ENCODE results near the gene ARHGAP21.

ARHGAP21 gene

DNA sequence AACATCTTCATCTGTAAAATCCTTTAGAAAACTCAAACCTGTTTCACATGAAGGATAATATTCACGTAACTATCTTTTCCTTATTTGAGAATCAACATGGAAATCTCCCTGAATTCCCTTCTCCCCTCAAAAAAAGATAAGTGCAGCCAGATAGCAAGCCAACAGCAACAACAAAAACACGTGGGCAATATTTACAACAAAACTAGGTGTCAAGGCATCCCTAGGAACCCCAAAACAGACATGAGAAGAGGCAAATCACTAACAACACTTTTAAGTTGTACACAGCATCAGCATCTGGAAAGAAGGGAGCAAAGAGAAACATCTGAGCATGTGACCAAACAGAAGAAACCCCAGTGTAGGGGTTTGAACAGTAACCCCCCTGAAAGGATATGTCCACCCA, 12.2 kb downstream of the ARHGAP21 start:
- Mint-ChIP-seq H3K4me3 (no peak overlapping the region), H3K9me3 (no peaks in the 10 kb centered on the region), H3K4me1 (peaks cover 21% of the 10 kb centered on the region), H3K27ac (no peak overlapping the region), H3K36me3 (no peaks in the 10 kb centered on the region), H3K27me3 (no peaks in the 10 kb centered on the region)
- no peak for ATAC-seq

DNA sequence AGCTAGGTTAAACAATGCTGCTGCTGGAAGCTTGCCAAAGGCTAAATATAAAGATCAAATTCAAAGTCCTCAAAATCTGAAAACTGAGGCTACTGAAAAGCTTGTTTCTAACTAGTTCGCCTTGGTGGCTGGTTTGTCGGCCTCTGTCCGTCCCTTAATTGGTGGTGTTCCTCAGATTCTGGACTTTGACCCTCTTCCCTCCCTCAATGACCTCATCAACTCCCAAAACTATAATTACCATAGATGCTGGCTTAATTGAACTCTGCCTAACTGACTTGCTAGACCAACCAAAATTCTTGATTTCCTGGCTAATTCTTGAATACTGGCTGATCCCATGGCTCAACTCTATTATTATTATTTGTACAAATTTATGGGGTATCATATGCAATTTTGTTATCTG, 15.6 kb downstream of the ARHGAP21 start:
- Mint-ChIP-seq H3K4me1 (peaks cover 21% of the 10 kb centered on the region), H3K4me3 (no peak overlapping the region), H3K27me3 (no peaks in the 10 kb centered on the region), H3K36me3 (no peaks in the 10 kb centered on the region), H3K27ac (no peak overlapping the region), H3K9me3 (no peaks in the 10 kb centered on the region)
- ATAC-seq = no peak

DNA sequence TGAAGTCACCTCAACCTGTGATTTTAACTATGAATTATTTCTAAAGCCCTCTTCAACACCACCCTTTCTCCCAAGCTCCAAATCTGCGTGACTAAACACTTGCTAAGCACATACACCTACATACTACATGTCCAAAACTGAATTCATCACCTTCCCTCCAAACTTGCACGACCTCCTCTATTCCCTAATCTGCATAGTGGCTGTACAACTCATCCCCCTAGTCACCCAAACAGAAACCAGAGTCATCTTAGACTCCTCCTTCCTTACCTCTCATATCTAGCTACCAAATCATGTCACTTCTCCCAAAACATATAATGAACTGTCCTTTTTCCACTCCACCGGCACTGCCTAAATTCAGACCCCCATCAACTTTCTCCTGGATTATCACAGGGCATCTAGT, 16.2 kb downstream of the ARHGAP21 start:
- H3K4me1 Mint-ChIP-seq = peaks cover 21% of the 10 kb centered on the region
- H3K9me3 Mint-ChIP-seq = no peaks in the 10 kb centered on the region
- peak; percentile 45 for ATAC-seq
- no peak overlapping the region for H3K4me3 Mint-ChIP-seq
- H3K27ac Mint-ChIP-seq = no peak overlapping the region
- H3K36me3 Mint-ChIP-seq = no peaks in the 10 kb centered on the region
- H3K27me3 Mint-ChIP-seq = no peaks in the 10 kb centered on the region

DNA sequence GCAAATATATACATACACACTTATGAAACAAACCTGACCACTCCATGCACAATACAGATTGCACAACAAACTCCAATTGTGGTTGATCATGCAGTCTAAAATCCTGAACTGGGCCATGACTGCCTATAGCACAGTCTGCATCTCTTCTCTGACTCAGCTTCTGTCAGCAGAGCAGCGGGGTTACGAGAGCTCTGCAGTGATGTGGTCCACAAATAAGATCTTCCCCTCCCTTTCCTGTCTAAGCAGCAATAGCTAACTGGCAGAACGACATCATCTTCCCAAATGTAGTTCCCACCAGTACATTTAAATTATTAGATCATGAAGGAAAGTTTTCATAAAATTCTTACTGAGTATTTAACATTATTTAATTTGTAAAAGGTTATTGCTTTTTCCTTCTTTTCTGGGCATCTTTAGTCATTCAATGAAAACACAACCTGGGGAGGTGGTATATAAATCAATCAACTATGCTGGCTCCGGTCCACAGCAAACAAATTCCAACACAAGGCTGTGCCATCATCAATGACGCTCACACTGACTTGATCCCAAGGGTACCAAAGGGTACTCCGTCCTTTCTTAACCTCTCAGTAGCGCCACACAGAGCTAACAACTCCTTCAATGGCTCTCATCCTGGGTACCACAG, 17.1 kb downstream of the ARHGAP21 start:
- no peak overlapping the region for H3K4me3 Mint-ChIP-seq
- ATAC-seq = no peak
- H3K27me3 Mint-ChIP-seq = no peaks in the 10 kb centered on the region
- H3K9me3 Mint-ChIP-seq = no peaks in the 10 kb centered on the region
- H3K4me1 Mint-ChIP-seq = peaks cover 22% of the 10 kb centered on the region
- no peaks in the 10 kb centered on the region for H3K36me3 Mint-ChIP-seq
- H3K27ac Mint-ChIP-seq = no peak overlapping the region

DNA sequence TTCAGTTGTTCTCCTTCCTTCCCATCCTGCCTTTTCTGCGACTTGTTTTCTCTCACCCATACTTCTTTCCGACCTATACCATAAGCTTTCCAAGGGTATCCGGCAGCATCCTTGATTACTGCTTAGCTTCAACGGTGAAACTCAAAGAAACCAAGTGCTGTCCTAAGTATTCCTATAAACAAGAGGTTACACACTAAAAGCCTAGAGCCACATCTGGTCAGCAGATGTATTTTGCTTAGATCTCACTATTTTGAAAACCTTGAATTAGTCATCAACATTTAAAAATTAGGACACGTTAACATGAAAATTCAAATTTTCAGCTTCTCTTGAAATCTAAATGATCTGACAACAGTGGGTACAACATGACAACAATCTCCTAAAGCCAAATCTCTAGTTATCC, 20.0 kb downstream of the ARHGAP21 start:
- ATAC-seq = no peak
- Mint-ChIP-seq H3K27me3 (no peaks in the 10 kb centered on the region), H3K27ac (no peak overlapping the region), H3K9me3 (no peaks in the 10 kb centered on the region), H3K4me1 (peaks cover 12% of the 10 kb centered on the region), H3K4me3 (no peak overlapping the region), H3K36me3 (no peaks in the 10 kb centered on the region)

DNA sequence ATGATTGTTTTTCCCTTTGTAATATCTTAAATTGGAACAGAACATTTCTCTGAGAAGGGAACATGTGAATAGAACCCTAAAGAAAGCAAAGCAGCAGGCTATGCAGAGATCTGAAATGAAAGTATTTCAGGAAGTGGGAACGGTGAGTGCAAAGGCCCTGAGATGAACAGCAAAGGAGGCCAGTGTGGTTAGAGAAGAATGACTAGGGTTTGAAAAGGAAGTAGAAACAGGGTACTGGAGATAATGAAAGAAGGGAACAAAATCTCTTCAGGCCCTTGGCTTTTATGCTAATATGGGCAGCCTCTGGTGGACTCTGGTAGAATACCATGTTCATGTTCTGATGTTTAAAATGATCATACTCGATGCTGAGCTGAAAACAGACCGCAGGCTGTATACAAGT, 22.2 kb downstream of the ARHGAP21 start:
- Mint-ChIP-seq H3K4me3 (no peak overlapping the region), H3K36me3 (no peaks in the 10 kb centered on the region), H3K9me3 (no peaks in the 10 kb centered on the region), H3K27me3 (no peaks in the 10 kb centered on the region), H3K4me1 (peaks cover 19% of the 10 kb centered on the region), H3K27ac (no peak overlapping the region)
- ATAC-seq = peak; percentile 62

DNA sequence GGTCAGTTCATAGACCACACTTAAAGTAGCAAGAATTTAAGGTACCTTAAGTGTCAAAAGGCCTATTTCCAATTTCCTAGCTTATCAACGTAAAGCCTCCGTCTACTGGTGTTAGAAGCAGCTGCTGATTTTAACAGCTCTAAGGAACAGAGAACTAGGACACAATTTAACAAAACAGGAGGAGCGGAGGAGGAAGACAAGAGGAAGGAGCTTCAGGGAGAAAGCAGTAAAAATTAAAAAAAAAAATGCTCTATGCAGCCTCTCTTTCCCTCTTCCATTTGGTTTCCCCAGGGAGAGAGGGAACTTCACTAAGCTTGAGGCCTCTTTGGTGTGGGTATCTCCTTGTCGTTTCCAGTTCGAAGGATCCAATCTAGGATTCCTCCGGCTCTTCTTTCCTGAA, 22.7 kb downstream of the ARHGAP21 start:
- no peak for ATAC-seq
- H3K4me3 Mint-ChIP-seq = no peak overlapping the region
- H3K4me1 Mint-ChIP-seq = peaks cover 20% of the 10 kb centered on the region
- no peak overlapping the region for H3K27ac Mint-ChIP-seq
- no peaks in the 10 kb centered on the region for H3K36me3 Mint-ChIP-seq
- no peaks in the 10 kb centered on the region for H3K27me3 Mint-ChIP-seq
- no peaks in the 10 kb centered on the region for H3K9me3 Mint-ChIP-seq

DNA sequence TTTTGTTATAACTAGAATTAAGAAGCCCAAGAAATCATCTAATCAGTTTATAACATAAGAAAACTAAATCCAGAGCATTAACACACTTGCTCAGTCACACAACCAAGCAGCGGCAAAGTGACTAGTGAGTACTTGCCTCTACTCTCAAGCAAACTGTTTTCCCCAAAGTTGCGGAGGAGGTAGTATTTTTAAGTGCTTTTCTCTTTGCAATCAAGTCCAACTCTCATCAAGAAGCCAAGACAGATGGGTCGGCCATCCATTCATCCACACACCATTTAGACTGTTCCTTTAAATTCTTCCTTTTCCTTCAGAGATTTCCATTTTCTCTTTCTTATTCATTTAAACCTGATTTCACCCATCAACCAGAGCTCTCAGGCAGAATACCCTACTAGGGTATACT, 25.4 kb downstream of the ARHGAP21 start:
- Mint-ChIP-seq H3K27ac (no peak overlapping the region), H3K27me3 (no peaks in the 10 kb centered on the region), H3K4me3 (no peak overlapping the region), H3K9me3 (peaks cover 3% of the 10 kb centered on the region), H3K36me3 (no peaks in the 10 kb centered on the region), H3K4me1 (peaks cover 20% of the 10 kb centered on the region)
- ATAC-seq = no peak

DNA sequence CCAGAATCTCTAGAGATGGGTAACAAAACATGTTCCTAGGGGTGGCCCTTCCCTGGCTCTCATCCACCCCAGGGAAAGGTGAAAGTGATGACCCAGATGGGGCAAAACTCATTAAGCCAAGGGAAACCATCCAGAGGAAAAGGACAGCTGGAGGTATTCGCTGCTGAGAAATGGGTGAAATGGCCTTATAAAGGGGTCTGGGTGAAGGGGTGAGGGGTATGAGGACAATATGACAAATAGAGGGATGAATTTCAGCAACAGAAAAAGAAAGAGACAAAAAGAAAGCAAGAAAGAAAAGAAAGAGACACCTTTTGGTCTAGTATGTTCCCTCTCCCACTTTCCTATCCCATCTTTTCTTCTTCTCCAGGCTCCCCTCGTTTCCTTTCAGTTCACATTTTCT, 26.6 kb downstream of the ARHGAP21 start:
- Mint-ChIP-seq H3K36me3 (no peaks in the 10 kb centered on the region), H3K4me1 (peaks cover 20% of the 10 kb centered on the region), H3K4me3 (no peak overlapping the region), H3K27ac (no peak overlapping the region), H3K9me3 (peaks cover 3% of the 10 kb centered on the region), H3K27me3 (no peaks in the 10 kb centered on the region)
- ATAC-seq = no peak

DNA sequence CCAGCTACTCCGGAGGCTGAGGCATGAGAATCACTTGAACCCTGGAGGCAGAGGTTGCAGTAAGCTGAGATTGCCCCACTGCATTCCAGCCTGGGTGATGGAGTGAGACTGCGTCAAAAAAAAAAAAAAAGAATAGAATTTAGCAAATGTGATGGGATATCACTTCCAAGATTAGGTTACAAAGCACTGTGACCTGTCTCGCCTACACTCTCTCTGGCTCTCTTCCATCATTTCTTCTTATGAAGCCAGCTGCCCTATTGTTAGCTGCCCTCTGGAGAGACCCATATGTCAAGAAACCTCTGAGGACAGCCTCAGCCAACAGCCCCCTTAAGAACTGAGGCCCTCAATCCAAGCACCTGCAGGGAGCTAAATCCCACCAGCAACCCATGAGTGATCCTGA, 28.2 kb downstream of the ARHGAP21 start:
- Mint-ChIP-seq H3K9me3 (peaks cover 3% of the 10 kb centered on the region), H3K4me3 (no peak overlapping the region), H3K27me3 (no peaks in the 10 kb centered on the region), H3K4me1 (peaks cover 12% of the 10 kb centered on the region), H3K27ac (no peak overlapping the region), H3K36me3 (no peaks in the 10 kb centered on the region)
- no peak for ATAC-seq

DNA sequence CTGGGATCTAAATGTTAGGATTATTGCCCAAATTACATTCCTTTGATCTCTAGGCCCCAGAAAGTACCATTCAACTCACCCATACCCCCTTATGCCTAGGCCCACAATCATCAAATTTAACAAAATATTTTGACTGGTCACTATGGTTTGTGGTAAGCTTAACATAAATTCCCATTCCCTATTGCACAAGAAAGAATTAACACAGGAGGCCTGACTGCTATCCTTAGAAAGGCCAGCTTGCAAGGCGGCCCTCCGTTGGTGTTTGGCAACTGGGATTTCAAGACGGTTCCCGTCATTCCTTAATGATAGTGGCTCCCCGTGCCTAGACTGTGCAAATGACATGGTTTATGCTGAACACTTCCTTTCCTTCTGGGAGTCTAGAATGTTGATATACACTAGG, 29.6 kb downstream of the ARHGAP21 start:
- no peak overlapping the region for H3K4me3 Mint-ChIP-seq
- peaks cover 8% of the 10 kb centered on the region for H3K4me1 Mint-ChIP-seq
- ATAC-seq = no peak
- no peaks in the 10 kb centered on the region for H3K36me3 Mint-ChIP-seq
- H3K9me3 Mint-ChIP-seq = peaks cover 3% of the 10 kb centered on the region
- no peaks in the 10 kb centered on the region for H3K27me3 Mint-ChIP-seq
- H3K27ac Mint-ChIP-seq = no peak overlapping the region

DNA sequence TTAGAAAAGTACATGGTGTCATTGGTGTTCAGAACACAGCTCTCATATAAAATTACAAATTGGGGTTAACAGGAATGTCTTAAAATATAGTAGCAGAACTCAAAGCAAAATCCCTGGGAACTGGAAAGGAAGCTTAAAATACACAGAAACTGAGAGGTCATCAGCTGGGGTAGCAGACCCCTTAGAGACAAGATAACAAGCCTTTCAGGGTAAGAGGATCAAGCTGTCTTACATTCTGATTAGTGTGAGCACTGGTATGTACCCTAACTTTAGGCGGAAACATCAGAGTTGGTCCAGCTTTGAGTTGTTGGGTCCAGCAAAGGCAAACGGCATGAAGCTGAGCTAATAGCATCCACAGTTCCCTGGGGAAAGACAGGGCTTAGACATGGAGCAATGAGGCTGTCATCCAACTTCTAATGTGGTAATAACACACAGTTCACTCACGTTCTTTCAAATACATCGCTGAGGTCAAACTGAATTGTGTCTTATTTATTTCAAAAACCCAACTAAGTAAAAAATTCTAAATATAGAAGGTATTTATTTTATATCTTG, 32.6 kb downstream of the ARHGAP21 start:
- H3K27me3 Mint-ChIP-seq = no peaks in the 10 kb centered on the region
- no peaks in the 10 kb centered on the region for H3K4me1 Mint-ChIP-seq
- H3K9me3 Mint-ChIP-seq = peaks cover 3% of the 10 kb centered on the region
- ATAC-seq = no peak
- no peak overlapping the region for H3K4me3 Mint-ChIP-seq
- no peaks in the 10 kb centered on the region for H3K36me3 Mint-ChIP-seq
- no peak overlapping the region for H3K27ac Mint-ChIP-seq

DNA sequence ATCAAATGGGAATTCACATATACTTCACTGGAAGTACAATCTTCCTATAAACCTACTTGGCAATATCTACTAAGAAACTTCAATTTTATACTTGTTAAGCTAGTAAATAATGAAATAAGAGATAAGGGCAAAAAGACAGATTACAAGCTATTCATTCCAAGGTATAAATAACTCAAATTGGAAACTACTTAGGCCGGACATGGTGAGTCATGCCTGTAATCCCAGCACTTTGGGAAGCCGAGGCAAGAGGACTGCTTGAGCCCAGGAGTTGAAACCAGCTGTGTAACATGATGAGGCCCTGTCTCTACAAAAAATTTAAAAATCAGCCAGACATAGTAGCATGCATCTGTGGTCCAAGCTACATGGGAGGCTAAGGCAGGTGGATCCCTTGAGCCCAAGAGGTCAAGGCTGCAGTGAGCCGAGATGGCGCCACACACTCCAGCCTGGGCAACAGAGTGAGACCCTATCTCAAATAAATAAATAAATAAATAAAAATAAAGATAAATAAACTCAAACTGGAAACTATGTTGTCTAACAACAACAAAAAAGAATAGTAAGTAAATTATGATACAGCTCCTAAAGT, 37.6 kb downstream of the ARHGAP21 start:
- no peaks in the 10 kb centered on the region for H3K36me3 Mint-ChIP-seq
- no peaks in the 10 kb centered on the region for H3K9me3 Mint-ChIP-seq
- H3K4me1 Mint-ChIP-seq = peaks cover 9% of the 10 kb centered on the region
- no peaks in the 10 kb centered on the region for H3K27me3 Mint-ChIP-seq
- no peak for ATAC-seq
- no peak overlapping the region for H3K4me3 Mint-ChIP-seq
- H3K27ac Mint-ChIP-seq = no peak overlapping the region

DNA sequence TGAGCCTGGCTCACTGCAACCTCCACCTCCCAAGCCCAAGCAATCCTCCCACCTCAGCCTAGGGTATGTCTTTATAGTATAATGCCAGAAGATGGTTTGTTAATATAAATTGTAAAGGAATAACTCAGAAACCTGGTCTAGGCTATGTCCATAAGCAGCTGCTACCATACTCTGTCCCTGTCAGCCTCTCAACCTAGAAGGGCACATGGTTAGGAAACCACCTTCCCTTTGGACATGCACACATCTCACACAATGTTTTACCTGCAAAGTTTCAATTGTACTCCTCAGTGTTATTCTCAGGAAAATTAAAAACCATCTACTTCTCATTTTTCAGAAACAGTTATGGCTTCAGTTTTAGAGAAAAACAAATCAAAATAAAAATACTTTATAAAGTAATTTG, 40.1 kb downstream of the ARHGAP21 start:
- Mint-ChIP-seq H3K9me3 (no peaks in the 10 kb centered on the region), H3K4me1 (peaks cover 9% of the 10 kb centered on the region)

DNA sequence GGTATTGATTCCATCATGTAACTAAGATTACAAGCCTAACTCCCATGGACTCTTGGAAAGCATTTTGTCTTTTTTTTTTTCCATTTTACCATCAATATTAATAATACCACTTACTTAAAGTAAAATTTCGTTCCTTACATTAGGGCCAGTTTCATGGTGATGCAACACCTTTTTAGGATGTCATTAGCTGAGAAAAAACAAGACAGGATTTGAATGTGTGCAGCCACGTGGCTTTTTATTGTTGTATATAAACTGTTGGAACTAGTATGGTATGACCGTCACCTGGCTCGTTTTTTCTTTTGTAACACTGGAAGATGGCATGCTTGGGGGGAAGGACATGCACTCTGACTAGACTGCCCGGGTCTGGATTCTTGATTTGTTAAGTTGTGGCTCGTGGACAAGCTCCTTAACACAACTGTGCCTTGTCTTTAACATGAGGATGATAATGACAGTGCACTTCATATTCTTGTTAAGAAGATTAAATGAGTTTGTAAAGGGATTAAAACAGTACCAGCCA, 42.1 kb downstream of the ARHGAP21 start:
- H3K27me3 Mint-ChIP-seq = no peaks in the 10 kb centered on the region
- no peak for ATAC-seq
- H3K36me3 Mint-ChIP-seq = no peaks in the 10 kb centered on the region
- no peaks in the 10 kb centered on the region for H3K9me3 Mint-ChIP-seq
- H3K4me3 Mint-ChIP-seq = no peak overlapping the region
- no peak overlapping the region for H3K27ac Mint-ChIP-seq
- peaks cover 9% of the 10 kb centered on the region for H3K4me1 Mint-ChIP-seq

More for the DNA sequence above, 40.1 kb downstream of the ARHGAP21 start:
- Mint-ChIP-seq H3K36me3 (no peaks in the 10 kb centered on the region), H3K27ac (no peak overlapping the region), H3K27me3 (no peaks in the 10 kb centered on the region), H3K4me3 (no peak overlapping the region)
- no peak for ATAC-seq

Measured in stimulated activated memory B cell treated with anti-CD40 and anti-IgM and Interleukin-4, amounts not matched to agents 10 μg/mL and 1 μg/mL and 100 μg/mL, for 72 hours (primary cell).